Muscle layer of duodenum (tissue), 2 donors: ENCODE data around the gene CDK2.
"Not testable (repeated sequence)": the region's sequence is repeated elsewhere in the genome, so short reads cannot be mapped to it uniquely, and the experiment has no call there.

Experiments
- H3K27ac ChIP-seq: one replicate; pipeline ENCODE4 v1.7.0; 2013; ENCODE audit warnings: mild to moderate bottlenecking, low read length
- H3K27me3 ChIP-seq: one replicate; pipeline ENCODE4 v1.7.0; 2013; ENCODE audit warnings: low read depth, mild to moderate bottlenecking, control low read depth, low read length
- H3K36me3 ChIP-seq, 2 donors: one replicate each; pipeline ENCODE4 v1.7.0; 2013; ENCODE audit warnings: low read length in 2 of 2, control low read depth in 1 of 2, mild to moderate bottlenecking in 1 of 2; ENCODE audit not compliant: insufficient read depth in 2 of 2, control insufficient read depth in 1 of 2
- H3K4me1 ChIP-seq, 2 donors: one replicate each; pipeline ENCODE4 v1.7.0; 2013; ENCODE audit warnings: low read length in 2 of 2, mild to moderate bottlenecking in 2 of 2, control low read depth in 1 of 2, moderate library complexity in 1 of 2; ENCODE audit not compliant: insufficient read depth in 2 of 2, control insufficient read depth in 1 of 2
- H3K4me3 ChIP-seq, 2 donors: one replicate each; pipeline ENCODE4 v1.7.0; 2013; ENCODE audit warnings: low read length in 2 of 2, low read depth in 1 of 2, mild to moderate bottlenecking in 1 of 2
- H3K9me3 ChIP-seq, 2 donors: one replicate each; pipeline ENCODE4 v1.7.0; 2013; ENCODE audit warnings: low read length in 2 of 2, control low read depth in 1 of 2, mild to moderate bottlenecking in 1 of 2; ENCODE audit not compliant: control insufficient read depth in 1 of 2
- donor health status: healthy.

Gene CDK2

GRCh38 chr12:55970775-55971174, 4.1 kb downstream of the CDK2 start:
- no peak overlapping the region for H3K27ac ChIP-seq
- H3K4me1 ChIP-seq = peaks cover 6 to 33% of the 10 kb centered on the region in 2 donors
- peaks cover 0 to 8% of the 10 kb centered on the region in 2 donors for H3K36me3 ChIP-seq
- H3K4me3 ChIP-seq = no peak overlapping the region
- no peaks in the 10 kb centered on the region for H3K27me3 ChIP-seq
- H3K9me3 ChIP-seq = no peaks in the 10 kb centered on the region

- H3K4me1 ChIP-seq = peaks cover 0 to 36% of the 10 kb centered on the region in 2 donors
- H3K4me3 ChIP-seq = peak overlapping the region; percentile 66 to 79
- peaks cover 0 to 8% of the 10 kb centered on the region in 2 donors for H3K36me3 ChIP-seq
- H3K27ac ChIP-seq = peak overlapping the region; percentile 96
- no peaks in the 10 kb centered on the region for H3K27me3 ChIP-seq
- H3K9me3 ChIP-seq = no peaks in the 10 kb centered on the region
Measured at GRCh38 chr12:55972042-55972441, 5.4 kb downstream of the CDK2 start.

- Histone ChIP-seq H3K4me1 (peaks cover 0 to 35% of the 10 kb centered on the region in 2 donors), H3K36me3 (peaks cover 0 to 8% of the 10 kb centered on the region in 2 donors), H3K27me3 (no peaks in the 10 kb centered on the region), H3K27ac (peak overlapping the region; percentile 96), H3K9me3 (no peaks in the 10 kb centered on the region), H3K4me3 (peak overlapping the region; percentile 66 to 79)
Measured at GRCh38 chr12:55972456-55972855, 5.8 kb downstream of the CDK2 start.

- Histone ChIP-seq H3K36me3 (peaks cover 0 to 8% of the 10 kb centered on the region in 2 donors), H3K27ac (peak overlapping the region; percentile 96), H3K4me1 (peaks cover 0 to 31% of the 10 kb centered on the region in 2 donors), H3K27me3 (no peaks in the 10 kb centered on the region), H3K4me3 (peak overlapping the region; percentile 66 to 79), H3K9me3 (no peaks in the 10 kb centered on the region)
Measured at GRCh38 chr12:55972911-55973598, 6.4 kb downstream of the CDK2 start.

- Histone ChIP-seq H3K4me1 (peaks cover 0 to 35% of the 10 kb centered on the region in 2 donors), H3K4me3 (peak within 1 kb of the TSS; percentile 83 to 98), H3K9me3 (no peaks in the 10 kb centered on the region), H3K27me3 (no peaks in the 10 kb centered on the region), H3K27ac (peak within 1 kb of the TSS; percentile 96), H3K36me3 (peaks cover 0 to 8% of the 10 kb centered on the region in 2 donors)
Measured at GRCh38 chr12:55973599-55974307, 7.1 kb downstream of the CDK2 start, which contains the start of gene RAB5B. Gene RAB5B, plus strand, starts transcription at chr12:55974078. Its CDS starts 12,883 bp downstream, at chr12:55986961.

GRCh38 chr12:55974308-55974730, 7.7 kb downstream of the CDK2 start:
- peak overlapping the region; percentile 89 for H3K27ac ChIP-seq
- H3K27me3 ChIP-seq = no peaks in the 10 kb centered on the region
- H3K4me3 ChIP-seq = peak overlapping the region; percentile 83 to 98
- H3K36me3 ChIP-seq = peaks cover 0 to 8% of the 10 kb centered on the region in 2 donors
- no peaks in the 10 kb centered on the region for H3K9me3 ChIP-seq
- H3K4me1 ChIP-seq = peaks cover 0 to 35% of the 10 kb centered on the region in 2 donors

- no peak overlapping the region for H3K27ac ChIP-seq
- H3K36me3 ChIP-seq = peaks cover 5 to 7% of the 10 kb centered on the region in 2 donors
- H3K4me3 ChIP-seq = no peak overlapping the region
- no peaks in the 10 kb centered on the region for H3K9me3 ChIP-seq
- H3K4me1 ChIP-seq = peaks cover 0 to 25% of the 10 kb centered on the region in 2 donors
- no peaks in the 10 kb centered on the region for H3K27me3 ChIP-seq
Measured at GRCh38 chr12:55978393-55978792, 11.8 kb downstream of the CDK2 start.

- Histone ChIP-seq H3K4me1 (peaks cover 0 to 25% of the 10 kb centered on the region in 2 donors), H3K4me3 (no peak overlapping the region), H3K27me3 (no peaks in the 10 kb centered on the region), H3K27ac (no peak overlapping the region), H3K9me3 (no peaks in the 10 kb centered on the region), H3K36me3 (peaks cover 5 to 7% of the 10 kb centered on the region in 2 donors)
Measured at GRCh38 chr12:55979069-55979468, 12.4 kb downstream of the CDK2 start.

GRCh38 chr12:55981882-55982281, 15.3 kb downstream of the CDK2 start:
- not testable (repeated sequence) for H3K9me3 ChIP-seq, H3K4me1 ChIP-seq, H3K27ac ChIP-seq, H3K27me3 ChIP-seq, H3K4me3 ChIP-seq
- H3K36me3 ChIP-seq = peaks cover 15 to 17% of the 10 kb centered on the region in 2 donors

- no peak overlapping the region for H3K4me3 ChIP-seq
- H3K9me3 ChIP-seq = no peaks in the 10 kb centered on the region
- H3K36me3 ChIP-seq = peaks cover 17 to 18% of the 10 kb centered on the region in 2 donors
- H3K27me3 ChIP-seq = no peaks in the 10 kb centered on the region
- no peak overlapping the region for H3K27ac ChIP-seq
- H3K4me1 ChIP-seq = peaks cover 0 to 6% of the 10 kb centered on the region in 2 donors
Measured at GRCh38 chr12:55982319-55982936, 15.8 kb downstream of the CDK2 start.

GRCh38 chr12:55983232-55983842, 16.7 kb downstream of the CDK2 start:
- Histone ChIP-seq H3K27ac (no peak overlapping the region), H3K4me3 (no peak overlapping the region), H3K9me3 (no peaks in the 10 kb centered on the region), H3K36me3 (peaks cover 17 to 22% of the 10 kb centered on the region in 2 donors), H3K4me1 (peaks cover 0 to under 1% of the 10 kb centered on the region in 2 donors), H3K27me3 (no peaks in the 10 kb centered on the region)
